Measurements from ENCODE around the gene NCK2.

Gene NCK2

GRCh38 chr2:105775809-105776559, 31.3 kb downstream of the NCK2 start:
- DNase-seq (ENCODE audit: low read depth in 2 of 2), result no peak

DNA sequence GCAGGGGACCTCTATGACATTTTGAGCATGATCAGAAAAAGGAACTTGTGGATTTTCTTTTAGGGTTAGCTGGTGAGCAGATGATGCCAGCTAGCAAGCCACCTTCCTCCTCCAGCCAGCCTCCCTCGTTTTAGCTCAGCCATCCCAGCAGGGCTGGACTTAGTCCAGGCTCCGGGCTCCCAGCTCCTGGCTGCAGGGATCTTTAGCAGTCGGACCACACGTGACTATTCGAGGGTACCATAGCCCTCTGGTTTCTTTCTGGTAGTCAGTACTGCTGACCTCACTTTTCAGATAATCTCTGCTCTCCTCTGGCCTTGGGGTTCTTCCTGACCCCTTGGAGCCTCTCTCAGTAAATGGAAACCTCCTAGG, 31.8 kb downstream of the NCK2 start:
- DNase-seq (ENCODE audit: low read depth in 2 of 2), result no peak

DNA sequence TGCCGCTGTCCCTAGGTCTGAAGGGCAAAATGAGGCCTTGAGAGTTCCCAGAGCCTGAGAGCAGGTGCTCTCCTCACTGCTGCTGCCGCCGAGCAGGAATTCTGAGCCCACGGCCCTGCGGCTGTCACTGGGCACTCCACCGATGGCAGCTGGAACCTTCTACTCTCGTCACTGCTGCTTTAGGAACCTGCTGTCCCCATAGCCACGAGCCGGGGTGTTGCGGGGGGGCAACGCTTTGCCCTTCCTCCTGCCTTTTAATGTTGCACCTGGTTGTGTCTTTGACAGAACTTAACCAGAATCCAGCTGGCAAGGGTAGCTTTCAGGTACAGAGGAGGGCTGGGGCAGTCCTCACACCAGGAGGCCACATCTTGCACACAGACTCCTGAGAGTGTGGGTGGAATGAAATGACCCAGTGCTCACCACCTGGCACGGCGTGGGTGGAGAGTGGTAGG, 32.3 kb downstream of the NCK2 start:
- DNase-seq (ENCODE audit: low read depth in 2 of 2), result no peak

- no peak for DNase-seq (ENCODE audit: low read depth in 2 of 2)
Measured at GRCh38 chr2:105777506-105778055, 32.9 kb downstream of the NCK2 start.

DNA sequence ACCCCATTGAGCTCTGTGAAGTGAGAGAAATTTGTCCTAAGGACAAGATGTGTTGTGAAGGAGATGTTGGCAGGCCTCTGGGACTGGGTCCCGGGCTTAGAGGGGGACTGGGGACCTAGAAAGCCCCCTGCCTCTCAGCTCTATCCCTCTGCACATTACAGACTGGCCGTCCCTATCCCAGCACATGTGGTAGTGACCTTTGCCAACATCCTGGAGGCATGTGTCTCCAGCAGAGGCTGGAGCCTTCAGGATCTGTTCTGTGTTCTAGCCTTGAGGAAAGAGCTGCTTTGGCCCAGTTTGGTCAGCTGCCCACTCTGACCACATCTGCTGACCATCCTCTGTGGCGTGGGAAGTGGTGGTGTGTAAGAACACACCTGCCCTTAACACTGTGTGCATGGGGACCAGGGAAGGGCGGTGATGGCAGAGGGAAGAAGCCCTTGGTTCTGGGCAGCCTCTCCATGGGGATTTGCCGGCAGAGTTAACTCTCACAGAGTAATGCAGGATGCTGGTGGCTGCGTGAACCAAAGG, 33.4 kb downstream of the NCK2 start:
- DNase-seq (ENCODE audit: low read depth in 2 of 2), result no peak

GRCh38 chr2:105779394-105779793, 34.7 kb downstream of the NCK2 start:
- no peak for DNase-seq (ENCODE audit: low read depth in 2 of 2)

DNA sequence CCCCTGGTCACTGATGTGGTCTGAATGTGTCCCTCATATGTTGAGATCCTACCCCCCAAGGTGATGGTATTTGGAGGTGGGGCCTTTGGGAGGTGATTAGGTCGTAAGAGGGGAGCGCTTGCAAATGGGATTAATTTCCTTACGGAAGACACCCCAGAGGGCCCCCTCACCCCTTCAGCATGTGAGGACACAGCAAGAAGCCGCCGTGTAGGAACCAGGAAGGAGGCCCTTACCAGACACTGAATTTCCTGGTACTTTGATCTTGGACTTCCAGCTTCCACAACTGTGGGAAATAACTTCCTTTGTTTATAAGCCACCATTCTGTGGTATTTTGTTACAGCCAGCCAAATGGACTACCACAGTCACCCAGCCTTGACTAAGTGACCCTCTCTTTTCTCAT, 35.9 kb downstream of the NCK2 start:
- no peak for DNase-seq (ENCODE audit: low read depth in 2 of 2)

GRCh38 chr2:105781274-105781978, 36.7 kb downstream of the NCK2 start:
- no peak for DNase-seq (ENCODE audit: low read depth in 2 of 2)

- no peak for DNase-seq (ENCODE audit: low read depth in 2 of 2)
Measured at GRCh38 chr2:105782123-105782522, 37.4 kb downstream of the NCK2 start.

DNA sequence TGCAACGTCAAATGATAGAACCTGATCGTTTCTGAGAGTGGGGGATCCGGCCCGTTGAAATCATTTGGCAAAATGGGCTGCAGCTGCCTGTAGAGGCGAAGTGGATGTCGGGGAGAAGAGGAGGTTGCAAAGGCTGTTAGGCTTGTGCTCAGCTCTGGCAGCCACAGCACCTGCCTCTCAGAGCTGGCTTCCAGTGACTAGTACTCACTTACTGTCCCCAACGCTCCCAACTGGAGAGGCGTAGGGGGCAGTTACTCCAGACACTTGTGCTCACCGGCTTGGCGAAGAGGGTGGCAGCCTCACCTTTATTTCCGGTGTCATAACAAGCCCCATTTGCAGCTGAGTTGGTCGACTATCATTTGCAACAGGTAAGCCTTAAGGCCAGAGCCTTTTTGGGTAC, 37.9 kb downstream of the NCK2 start:
- no peak for DNase-seq (ENCODE audit: low read depth in 2 of 2)

- no peak for DNase-seq (ENCODE audit: low read depth in 2 of 2)
Measured at GRCh38 chr2:105783151-105783738, 38.5 kb downstream of the NCK2 start.

DNA sequence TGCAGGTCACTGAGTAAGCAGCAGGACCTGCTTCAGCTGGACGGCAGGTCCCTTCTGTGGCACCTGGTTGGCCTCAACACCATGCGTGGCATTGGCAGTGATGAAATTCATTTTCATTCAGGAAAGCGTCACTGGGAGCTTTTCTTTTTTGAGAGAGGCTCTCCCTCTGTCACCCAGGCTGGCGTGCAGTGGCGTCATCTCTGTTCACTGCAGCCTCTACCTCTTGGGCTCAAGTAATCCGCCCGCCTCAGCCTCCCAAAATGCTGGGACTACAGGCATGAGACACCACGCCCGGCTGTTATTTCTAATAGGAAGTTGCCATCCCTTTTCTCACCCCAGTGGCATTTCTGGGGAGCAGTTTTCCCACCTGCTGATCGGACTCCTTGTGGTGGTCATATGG, 39.3 kb downstream of the NCK2 start:
- DNase-seq (ENCODE audit: low read depth in 2 of 2), result no peak

GRCh38 chr2:105784589-105784988, 39.9 kb downstream of the NCK2 start:
- DNase-seq (ENCODE audit: low read depth in 2 of 2), result no peak

- no peak for DNase-seq (ENCODE audit: low read depth in 2 of 2)
Measured at GRCh38 chr2:105785095-105785847, 40.6 kb downstream of the NCK2 start.

GRCh38 chr2:105786231-105787230, 41.8 kb downstream of the NCK2 start:
- no peak for DNase-seq (ENCODE audit: low read depth in 2 of 2)

DNA sequence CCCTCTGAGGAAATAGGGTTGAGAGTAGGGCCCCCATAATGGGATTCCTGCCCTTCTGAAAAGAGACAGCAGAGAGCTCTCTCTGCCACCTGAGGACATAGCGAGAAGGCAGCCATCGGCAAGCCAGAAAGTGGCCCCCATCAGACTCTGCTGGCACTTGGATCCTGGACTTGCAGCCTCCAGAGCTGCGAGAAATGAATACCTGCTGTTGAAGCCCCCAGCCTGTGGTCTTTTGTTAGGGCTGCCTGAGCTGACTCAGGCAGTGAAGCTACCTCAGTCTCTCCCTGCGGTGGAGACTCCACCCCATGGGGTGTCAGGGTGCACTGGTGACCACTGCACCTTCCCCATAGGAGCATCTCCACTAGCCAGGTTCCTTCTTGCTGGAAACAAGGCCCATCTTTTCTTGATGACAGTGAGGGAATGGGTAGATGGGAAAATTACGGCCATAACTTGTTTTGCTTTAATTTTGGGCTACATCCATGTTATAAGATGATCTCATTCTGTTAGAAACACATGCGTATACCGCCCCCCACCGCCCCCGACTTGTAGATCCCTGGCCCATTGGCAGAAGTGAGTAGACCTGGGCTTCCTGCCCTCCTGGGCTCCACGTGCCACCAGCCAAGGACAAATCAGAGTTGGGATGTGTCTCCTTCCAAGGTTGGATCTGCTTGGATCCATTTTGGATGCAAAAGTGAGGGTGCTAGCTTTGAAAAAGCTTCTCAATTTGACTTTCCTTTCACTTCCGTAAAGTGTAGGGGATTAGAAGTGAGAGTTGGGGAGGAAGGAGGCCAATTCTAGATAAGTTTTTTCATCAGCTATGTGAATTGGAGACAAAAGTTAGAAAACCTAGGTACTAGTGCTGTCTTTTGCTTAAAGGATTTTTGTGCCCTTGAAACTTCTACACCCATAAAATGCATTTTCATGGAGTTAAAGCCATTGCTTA, 42.9 kb downstream of the NCK2 start:
- no peak for DNase-seq (ENCODE audit: low read depth in 2 of 2)

GRCh38 chr2:105788670-105789290, 44.1 kb downstream of the NCK2 start:
- DNase-seq (ENCODE audit: low read depth in 2 of 2), result no peak

GRCh38 chr2:105789745-105790460, 45.2 kb downstream of the NCK2 start:
- DNase-seq (ENCODE audit: low read depth in 2 of 2), result peak; percentile 48
